ENCODE data around the gene ETFBKMT. TPM values are rescaled to one million over a fixed set of nuclear protein-coding genes. Genes with fewer than 3 reads are reported as not detected.

Gene ETFBKMT, protein sequence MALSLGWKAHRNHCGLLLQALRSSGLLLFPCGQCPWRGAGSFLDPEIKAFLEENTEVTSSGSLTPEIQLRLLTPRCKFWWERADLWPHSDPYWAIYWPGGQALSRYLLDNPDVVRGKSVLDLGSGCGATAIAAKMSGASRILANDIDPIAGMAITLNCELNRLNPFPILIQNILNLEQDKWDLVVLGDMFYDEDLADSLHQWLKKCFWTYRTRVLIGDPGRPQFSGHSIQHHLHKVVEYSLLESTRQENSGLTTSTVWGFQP
- 3.2 and 3.3 TPM in 2 replicates for total RNA-seq

DNA sequence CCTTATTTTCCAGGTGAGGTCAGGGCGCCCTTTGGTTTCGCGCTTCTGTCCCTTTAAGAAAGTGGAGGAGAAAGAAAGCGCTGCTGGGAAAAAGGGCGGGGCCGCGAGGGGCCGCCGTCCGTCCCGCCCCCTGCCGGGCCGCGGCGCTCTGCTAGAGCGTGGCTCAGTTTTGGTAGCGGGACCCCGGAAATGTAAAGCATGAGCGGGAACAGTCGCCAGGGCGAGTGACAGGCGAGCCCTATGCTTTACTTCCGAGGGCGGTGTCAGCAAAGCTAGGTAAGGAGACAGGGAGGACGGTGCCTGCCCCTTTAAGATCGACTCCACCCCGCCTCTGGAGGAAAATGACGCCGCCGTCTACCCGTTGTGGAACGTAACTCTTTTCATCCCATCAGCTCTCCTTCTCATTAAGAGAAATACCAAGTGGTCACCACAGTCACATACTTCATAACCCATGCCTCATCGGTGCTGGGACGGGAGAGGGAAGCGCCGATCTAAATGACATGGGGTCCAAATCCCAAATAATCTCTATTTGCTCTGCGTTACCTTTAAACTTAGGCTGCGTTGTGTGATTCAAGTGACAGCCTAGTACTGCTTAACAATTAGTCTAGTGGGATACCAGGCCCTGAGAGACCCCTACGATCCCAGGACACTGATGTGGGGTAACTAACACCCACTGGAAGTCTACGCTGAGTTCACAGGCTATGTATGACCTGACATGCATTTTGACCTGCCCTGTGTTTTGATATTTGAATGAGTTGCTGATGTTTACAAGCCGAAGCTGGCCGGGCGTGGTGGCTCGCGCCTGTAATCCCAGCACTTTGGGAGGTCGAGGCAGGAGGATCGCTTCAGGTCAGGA lies at the start of gene ETFBKMT:
TSS of gene ETFBKMT (plus strand) at position 602 of the 856 bp plus-strand sequence. CDS start 2,266 bp downstream, outside the sequence.

Other genes starting within 250 kb of the ETFBKMT start
- 6.7 and 9.3 TPM in 2 replicates for gene DENND5B, start 68.6 kb upstream of the ETFBKMT start, total RNA-seq
- gene AMN1, start 69.3 kb downstream of the ETFBKMT start, total RNA-seq, result 7.5 and 10.5 TPM in 2 replicates

Measured in smooth muscle cell of bladder (primary cell).